COLO668 (cell line): ENCODE data around the gene ZNF341.

Experiments used
- DNase-seq: peaks from one replicate; lab custom pipeline; 2025; ENCODE audit not compliant: unreplicated experiment; lab: John Stamatoyannopoulos, UW

ZNF341 gene

DNA sequence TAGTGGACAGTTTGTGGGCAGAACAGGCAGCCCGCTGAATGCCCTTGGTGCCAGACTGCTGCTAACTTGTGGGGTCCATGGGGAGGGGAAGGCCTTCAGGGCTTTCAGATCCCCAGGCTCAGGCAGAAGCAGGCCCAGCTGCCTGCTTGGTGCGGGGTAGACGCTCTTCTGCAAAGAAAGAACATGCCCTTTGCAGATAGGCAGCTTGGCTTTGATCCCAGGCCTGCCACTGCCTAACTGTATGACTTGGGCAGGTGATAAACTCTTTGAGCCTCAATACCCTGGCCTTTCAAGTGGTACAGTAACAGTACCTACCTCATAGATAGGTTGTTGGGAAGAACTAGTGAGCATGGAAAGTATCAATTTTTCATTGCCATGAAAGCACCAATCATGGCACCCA is 107.8 kb downstream of the ZNF341 start:
- DNase-seq = no peak

GRCh38 chr20:33840160-33840559 is 108.4 kb downstream of the ZNF341 start:
- DNase-seq = no peak

DNA sequence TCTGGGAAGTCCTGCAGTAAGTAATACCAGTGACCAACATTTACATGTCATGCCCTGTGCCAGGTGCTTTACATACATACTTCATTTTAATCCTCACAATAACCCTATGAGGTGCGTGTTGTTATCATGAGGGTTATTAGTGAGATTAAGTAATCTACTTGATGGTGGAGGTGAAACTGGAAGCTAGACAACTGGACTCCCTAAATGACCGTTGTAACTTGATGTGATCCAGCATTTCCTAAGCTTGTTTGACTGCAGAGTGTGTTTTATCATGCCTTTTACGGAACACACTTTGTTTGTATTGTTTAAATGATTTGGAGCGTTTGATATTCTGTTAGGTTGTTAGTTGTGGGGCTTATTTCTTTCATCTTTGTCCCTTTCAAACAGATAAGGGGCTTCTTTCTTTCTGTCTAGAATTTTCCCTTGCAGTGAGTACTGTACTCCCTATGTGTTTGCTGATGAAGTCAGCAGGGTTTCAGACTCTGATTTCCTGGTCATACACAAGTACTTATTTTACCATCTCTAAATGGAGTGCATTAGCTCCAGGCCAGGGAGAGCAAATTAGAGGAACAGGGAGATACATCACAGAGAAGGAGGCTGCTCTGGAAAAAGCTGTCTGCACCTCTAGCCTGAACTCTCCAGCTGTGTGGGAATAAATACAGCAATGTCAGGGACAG is 109.1 kb downstream of the ZNF341 start:
- DNase-seq = no peak

- no peak for DNase-seq
Observed at GRCh38 chr20:33841436-33841799, 109.6 kb downstream of the ZNF341 start.
